ENCODE results near the gene LRWD1. TPM values are rescaled to one million over a fixed set of nuclear protein-coding genes. Genes with fewer than 3 reads are reported as not detected.
"Not testable (repeated sequence)": the region's sequence is repeated elsewhere in the genome, so short reads cannot be mapped to it uniquely, and the experiment has no call there.

Gene LRWD1
- total and polyA plus RNA-seq, 12 donors, result 6.5 to 21.3 (median 9.5) TPM

GRCh38 chr7:102472126-102473041 is 7.6 kb downstream of the LRWD1 start:
- Histone ChIP-seq H3K4me1 (no peaks in the 10 kb centered on the region), H3K4me3 (no peak overlapping the region), H3K27ac (no peak overlapping the region), H3K9me3 (no peaks in the 10 kb centered on the region), H3K36me3 (peaks cover 0 to 64% (median 3%) of the 10 kb centered on the region in 9 donors), H3K27me3 (no peaks in the 10 kb centered on the region)
- WGBS, 2 donors, result 74 to 76% methylated on average over 31 of the region's 31 CpGs
- intact Hi-C loops (cut with DNase I), result no loop called here
- no peak for ATAC-seq
- DNase-seq, result peak in 1 of 2 donors; percentile 11
- TF ChIP-seq, protein P1, sequence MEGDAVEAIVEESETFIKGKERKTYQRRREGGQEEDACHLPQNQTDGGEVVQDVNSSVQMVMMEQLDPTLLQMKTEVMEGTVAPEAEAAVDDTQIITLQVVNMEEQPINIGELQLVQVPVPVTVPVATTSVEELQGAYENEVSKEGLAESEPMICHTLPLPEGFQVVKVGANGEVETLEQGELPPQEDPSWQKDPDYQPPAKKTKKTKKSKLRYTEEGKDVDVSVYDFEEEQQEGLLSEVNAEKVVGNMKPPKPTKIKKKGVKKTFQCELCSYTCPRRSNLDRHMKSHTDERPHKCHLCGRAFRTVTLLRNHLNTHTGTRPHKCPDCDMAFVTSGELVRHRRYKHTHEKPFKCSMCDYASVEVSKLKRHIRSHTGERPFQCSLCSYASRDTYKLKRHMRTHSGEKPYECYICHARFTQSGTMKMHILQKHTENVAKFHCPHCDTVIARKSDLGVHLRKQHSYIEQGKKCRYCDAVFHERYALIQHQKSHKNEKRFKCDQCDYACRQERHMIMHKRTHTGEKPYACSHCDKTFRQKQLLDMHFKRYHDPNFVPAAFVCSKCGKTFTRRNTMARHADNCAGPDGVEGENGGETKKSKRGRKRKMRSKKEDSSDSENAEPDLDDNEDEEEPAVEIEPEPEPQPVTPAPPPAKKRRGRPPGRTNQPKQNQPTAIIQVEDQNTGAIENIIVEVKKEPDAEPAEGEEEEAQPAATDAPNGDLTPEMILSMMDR (IDR thresholded peaks at IDR 0.05), result no peak

DNA sequence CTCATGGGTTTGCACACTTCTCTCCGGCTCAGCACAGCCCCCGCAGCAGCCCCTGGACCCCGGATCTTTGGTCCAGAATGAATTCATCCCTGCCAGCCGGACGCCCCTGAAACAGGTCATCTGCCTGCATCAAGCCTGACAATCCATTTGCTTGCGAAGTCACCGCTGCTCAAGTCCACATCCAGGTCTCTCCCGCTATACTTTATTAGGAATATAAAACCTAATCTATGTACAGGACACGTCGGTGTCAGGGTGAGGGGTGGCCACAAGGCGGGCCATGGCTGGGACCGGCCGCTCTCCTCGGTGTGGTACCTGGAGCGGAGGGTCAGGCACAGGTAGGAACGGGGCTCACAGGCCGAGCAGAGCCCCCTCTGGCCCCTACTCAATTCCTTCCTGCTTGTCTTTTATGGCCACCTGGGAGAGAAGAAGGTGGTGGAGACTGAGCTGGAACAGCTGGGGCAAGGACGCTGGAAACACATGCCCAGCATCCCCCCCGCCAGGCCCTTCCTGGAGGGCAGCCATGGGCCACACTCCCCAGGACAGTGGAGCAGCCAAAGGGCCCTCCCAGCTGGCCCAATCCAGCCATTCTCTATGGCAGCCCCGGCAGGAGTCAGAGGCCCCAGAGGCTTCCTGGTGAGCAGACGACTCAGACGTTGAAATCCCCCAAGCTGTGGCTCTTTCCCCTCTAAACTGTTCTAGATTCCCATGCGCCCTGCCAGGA is 8.6 kb downstream of the LRWD1 start:
- peaks cover 0 to 3% (median 0%) of the 10 kb centered on the region in 9 donors for H3K4me1 ChIP-seq
- 80 to 82% methylated on average over 22 to 23 of the region's 23 CpGs for WGBS, 2 donors
- no peak for ATAC-seq
- H3K27me3 ChIP-seq, result no peaks in the 10 kb centered on the region
- peak in 1 of 2 donors; percentile 9 for DNase-seq
- H3K9me3 ChIP-seq, result no peaks in the 10 kb centered on the region
- intact Hi-C loops (cut with DNase I), result no loop called here
- no peak overlapping the region for H3K27ac ChIP-seq
- TF ChIP-seq, protein P1 (IDR thresholded peaks at IDR 0.05), result no peak
- no peak overlapping the region for H3K4me3 ChIP-seq
- H3K36me3 ChIP-seq, result peaks cover 0 to 53% (median 2%) of the 10 kb centered on the region in 9 donors

DNA sequence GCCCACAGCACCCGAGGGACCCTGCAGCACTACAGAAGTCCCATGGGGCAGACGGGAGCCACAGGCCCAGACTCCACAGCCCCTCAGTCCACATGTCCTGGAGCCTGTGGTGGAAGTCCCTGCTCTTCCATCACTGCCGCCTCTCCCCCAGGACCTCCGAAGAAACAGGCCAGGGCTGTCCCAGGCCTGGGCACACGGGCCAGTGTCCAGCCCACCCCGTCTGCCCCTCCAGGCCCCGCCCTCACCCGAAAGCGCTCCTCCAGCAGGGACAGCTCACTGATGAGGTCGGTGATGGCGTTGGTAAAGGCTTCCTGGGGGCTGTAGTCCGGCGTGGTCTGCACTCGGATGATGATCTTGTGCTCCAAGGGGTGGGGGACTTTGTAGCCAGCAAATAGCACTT is 9.3 kb downstream of the LRWD1 start:
- H3K36me3 ChIP-seq, result peaks cover 0 to 47% (median 0%) of the 10 kb centered on the region in 9 donors
- H3K27ac ChIP-seq; H3K27me3 ChIP-seq; ATAC-seq; H3K4me1 ChIP-seq; H3K4me3 ChIP-seq; H3K9me3 ChIP-seq; intact Hi-C loops (cut with DNase I): not testable (repeated sequence)
- 81 to 89% methylated on average over 9 of the region's 14 CpGs for WGBS, 2 donors
- DNase-seq, result peak in 1 of 2 donors; percentile 5

DNA sequence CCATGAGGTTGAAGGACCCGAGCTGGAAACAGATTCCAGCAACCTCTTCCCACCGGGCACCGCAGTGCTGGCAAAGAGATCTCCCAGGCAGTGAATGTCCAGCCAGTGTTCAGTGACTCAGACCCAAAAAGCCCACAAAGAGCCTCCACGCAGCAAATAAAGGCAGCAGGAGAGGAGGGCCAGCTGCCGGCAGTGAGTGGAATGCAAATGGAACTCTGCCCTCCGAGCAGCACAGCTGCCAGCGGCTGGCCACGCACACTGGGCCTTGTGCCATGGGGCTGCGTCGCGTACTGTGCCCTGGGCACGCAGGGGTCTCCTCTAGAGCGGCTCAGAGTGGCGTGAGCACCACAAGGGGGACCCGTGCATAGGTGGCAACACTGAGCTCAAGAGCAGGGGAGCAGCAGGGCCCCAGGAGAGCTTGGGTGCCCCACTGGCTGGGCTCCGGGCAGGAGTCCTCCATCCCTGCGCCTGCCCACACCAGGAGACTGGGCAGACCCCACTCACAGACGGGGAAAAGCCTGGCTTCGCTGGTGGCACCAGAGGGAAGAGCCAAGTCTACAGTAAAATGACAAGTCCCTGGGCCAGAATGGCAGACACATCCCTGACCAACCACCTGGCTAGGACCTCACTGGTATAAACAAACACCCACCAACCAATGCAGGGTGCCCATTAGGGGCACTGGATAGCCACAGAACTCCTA is 10.1 kb downstream of the LRWD1 start:
- H3K4me1 ChIP-seq; H3K27me3 ChIP-seq; H3K27ac ChIP-seq; DNase-seq; H3K4me3 ChIP-seq; intact Hi-C loops (cut with DNase I); ATAC-seq; H3K9me3 ChIP-seq: not testable (repeated sequence)
- WGBS, 2 donors, result 67 to 74% methylated on average over 8 to 9 of the region's 19 CpGs
- peaks cover 0 to 41% (median 0%) of the 10 kb centered on the region in 9 donors for H3K36me3 ChIP-seq
